Activated T-cell treated with anti-CD3 and anti-CD28 coated beads, Interleukin-2, amount 50 U/mL, for 4 hours (primary cell): Measurements from ENCODE around the gene CTU2. TPM values are rescaled to one million over a fixed set of nuclear protein-coding genes. Genes with fewer than 3 reads are reported as not detected.

Experiments
- ATAC-seq, 2 donors: fragments of 200-7000 bp; cut with Tn5 transposase; one replicate each; pipeline ENCODE4 v1.10.0; 2021
- DNase-seq: peaks from one replicate; pipeline ENCODE4 v3.0.0-alpha.2; 2020
- H3K27me3 Mint-ChIP-seq: one replicate; pipeline ENCODE4 v1.8.0; 2021; ENCODE audit warnings: low read depth, mixed read lengths
- H3K36me3 Mint-ChIP-seq: one replicate; pipeline ENCODE4 v1.8.0; 2022; ENCODE audit warnings: mixed read lengths; ENCODE audit not compliant: insufficient read depth
- H3K4me1 Mint-ChIP-seq: one replicate; pipeline ENCODE4 v1.8.0; 2021; ENCODE audit warnings: low read depth, mixed read lengths
- H3K4me3 Mint-ChIP-seq: one replicate; pipeline ENCODE4 v1.8.0; 2021; ENCODE audit warnings: mild to moderate bottlenecking, moderate library complexity, mixed read lengths
- H3K9me3 Mint-ChIP-seq: one replicate; pipeline ENCODE4 v1.8.0; 2021; ENCODE audit warnings: mixed read lengths
- total RNA-seq, 3 donors: library from RNA; stranded (reverse); gene quantifications; one replicate each; pipeline ENCODE4 v1.2.1, GENCODE V29; 2021

Gene CTU2
- total RNA-seq, 3 donors from 2014 or later: 96.8 to 129 (median 116) TPM

DNA sequence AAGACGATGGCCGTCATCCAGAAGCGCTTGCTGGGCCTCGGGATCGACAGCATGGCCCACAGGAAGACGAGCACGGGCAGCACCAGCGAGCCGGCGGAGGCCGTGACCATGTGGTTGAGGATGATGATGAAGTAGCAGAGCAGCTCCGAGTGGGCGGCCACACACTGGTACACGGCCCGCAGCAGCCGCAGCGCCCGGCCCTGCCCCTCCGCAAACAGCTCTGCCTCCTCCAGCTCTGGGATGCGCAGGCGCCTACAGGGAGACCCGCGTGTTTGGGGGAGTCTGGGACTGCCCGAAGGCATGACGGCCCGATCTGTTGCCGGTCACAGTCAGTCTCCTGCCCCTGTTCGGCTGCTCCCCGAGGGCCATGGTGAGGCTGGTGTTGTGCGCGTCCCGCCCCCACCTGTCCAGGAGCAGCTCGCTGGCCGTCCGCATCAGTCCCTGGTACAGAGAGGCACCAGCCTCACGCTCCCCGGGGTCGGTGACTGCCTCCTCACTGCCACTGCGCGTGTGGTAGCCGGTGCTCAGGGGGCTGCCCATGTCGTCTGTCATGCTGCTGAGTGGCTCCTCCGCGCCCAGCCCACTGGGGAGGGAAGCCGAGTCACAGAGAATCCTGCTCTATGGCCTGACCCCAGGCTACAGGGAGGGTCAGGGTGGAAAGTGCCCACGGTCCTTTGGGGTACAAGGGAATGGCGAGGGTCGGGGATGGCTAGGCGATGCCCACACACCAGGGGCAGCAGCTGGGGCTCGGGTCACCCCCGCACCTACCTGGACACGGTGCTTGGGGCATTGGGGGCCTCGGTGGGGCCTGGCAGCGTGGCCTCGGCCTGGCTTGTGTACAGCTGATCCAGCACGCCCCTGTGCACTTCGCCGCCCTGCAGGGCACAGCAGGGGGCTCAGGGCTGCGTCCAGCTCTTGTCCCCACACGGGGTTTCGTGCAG lies 15.8 kb downstream of the CTU2 start:
- Mint-ChIP-seq H3K4me3 (no peak overlapping the region), H3K36me3 (peaks cover 18% of the 10 kb centered on the region), H3K9me3 (no peaks in the 10 kb centered on the region), H3K27me3 (no peaks in the 10 kb centered on the region), H3K4me1 (no peaks in the 10 kb centered on the region)
- no peak for ATAC-seq
- DNase-seq: no peak

DNA sequence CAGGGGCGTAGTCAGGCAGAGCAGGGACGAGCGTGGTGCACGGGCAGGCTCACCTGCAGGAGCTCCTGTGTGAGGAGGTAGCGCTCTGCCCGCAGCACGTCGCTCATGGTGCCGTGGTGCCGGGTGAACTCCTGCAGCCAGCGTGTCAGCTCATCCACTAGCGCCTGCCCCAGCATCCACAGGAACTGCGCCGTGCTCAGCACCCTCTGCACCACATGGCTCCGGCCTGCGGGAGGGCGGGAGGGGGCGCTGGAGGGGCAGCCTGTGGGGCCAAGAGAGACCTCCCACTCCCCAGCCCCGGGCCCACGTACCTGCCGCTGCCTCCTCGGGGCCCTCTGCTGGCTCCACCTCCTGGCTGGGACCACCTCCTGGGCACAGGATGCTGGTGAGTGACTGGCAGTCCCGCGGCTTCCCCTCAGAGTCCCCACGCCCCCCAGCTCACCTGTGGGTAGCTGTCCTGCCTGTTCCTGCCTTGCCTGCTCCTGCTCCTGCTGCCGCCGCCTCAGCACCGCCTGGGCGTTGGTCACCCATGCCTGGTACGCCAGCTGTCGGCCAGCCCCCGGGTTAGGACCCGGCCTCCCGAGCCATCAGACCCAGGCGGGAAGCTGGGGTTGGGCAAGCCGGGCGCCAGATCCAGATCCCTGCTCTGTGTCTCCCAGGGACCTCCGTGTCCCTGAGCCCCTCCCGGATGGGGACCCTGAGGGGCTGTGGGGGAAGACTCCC lies 16.6 kb downstream of the CTU2 start:
- no peak overlapping the region for H3K4me3 Mint-ChIP-seq
- H3K9me3 Mint-ChIP-seq: no peaks in the 10 kb centered on the region
- no peak for DNase-seq
- peaks cover 14% of the 10 kb centered on the region for H3K36me3 Mint-ChIP-seq
- no peaks in the 10 kb centered on the region for H3K4me1 Mint-ChIP-seq
- no peaks in the 10 kb centered on the region for H3K27me3 Mint-ChIP-seq
- ATAC-seq: no peak

DNA sequence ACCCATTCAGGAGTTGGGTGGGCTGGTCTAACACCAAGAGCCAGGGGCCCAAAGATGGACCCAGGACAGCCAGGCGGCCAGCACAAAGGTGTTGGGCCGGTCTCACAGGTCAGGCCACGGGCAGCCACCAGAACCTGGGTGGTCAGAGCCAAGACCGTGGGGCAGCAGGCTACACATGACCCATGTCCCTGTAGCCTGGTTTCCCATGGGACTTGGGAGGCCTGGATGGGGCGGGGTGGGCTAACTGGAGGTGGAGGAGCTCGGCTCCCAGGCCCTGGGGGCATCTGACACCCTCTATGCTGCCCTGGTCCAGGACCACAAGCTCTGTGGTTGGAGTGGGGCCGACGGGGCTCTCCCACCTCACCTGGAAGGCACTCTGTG lies 17.2 kb downstream of the CTU2 start:
- H3K9me3 Mint-ChIP-seq: no peaks in the 10 kb centered on the region
- DNase-seq (no peak), ATAC-seq (no peak)
- no peaks in the 10 kb centered on the region for H3K4me1 Mint-ChIP-seq
- no peak overlapping the region for H3K4me3 Mint-ChIP-seq
- no peaks in the 10 kb centered on the region for H3K27me3 Mint-ChIP-seq
- H3K36me3 Mint-ChIP-seq: peaks cover 13% of the 10 kb centered on the region

DNA sequence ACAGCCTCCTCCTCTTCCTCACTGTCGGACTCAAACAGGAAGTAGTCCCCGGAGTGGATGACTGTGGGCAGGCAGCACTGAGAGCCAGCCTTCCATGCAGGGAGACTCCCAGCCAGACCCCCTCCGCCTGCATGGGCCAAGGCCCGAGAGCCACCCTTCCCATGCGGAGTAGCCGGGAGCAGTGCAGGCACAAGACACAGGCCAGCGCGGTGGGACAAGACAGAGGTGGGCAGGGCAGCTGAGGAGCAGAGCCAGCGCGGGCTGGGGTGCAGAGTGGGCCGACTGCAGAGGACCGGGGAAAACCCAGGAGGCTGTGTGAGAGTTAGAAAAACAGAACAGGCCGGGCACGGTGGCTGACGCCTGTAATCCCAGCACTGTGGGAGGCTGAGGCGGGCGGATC lies 17.6 kb downstream of the CTU2 start:
- Mint-ChIP-seq H3K27me3 (no peaks in the 10 kb centered on the region), H3K4me1 (no peaks in the 10 kb centered on the region), H3K4me3 (no peak overlapping the region), H3K9me3 (no peaks in the 10 kb centered on the region), H3K36me3 (peaks cover 13% of the 10 kb centered on the region)
- DNase-seq (no peak), ATAC-seq (no peak)

DNA sequence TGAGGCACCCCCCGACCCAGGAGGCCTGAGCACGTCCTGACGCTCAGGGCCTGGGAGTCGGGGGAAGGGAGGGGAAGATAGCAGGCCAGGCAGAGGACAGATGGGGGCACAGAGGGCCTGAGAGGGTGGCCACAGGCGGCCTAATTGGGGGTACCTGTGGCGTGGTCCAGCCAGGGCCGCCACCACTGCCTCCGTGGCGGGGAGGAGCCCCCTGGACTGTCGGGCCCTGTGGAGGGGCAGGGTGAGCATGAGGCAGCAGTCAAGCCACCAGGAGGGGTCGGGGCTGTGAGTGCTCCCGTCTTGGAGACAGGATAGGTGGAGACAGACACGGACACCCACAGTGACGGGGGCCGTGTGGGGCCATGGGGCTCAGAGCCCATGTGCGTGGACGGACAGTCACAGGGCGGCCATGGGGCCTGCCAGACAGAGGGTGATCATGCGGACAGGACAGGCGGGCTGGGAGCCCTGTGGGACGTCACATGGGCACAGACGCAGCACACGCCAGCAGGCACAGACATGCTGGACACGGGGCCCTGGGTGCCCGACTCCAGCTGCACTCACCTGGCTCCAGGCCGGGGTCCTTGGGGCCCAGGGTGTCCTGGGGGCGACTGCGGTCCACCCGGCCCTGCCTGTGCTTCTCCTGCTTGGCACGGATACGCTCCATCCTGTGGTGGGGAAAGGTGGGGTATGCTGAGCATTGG lies 18.7 kb downstream of the CTU2 start:
- no peaks in the 10 kb centered on the region for H3K27me3 Mint-ChIP-seq
- no peaks in the 10 kb centered on the region for H3K9me3 Mint-ChIP-seq
- H3K4me3 Mint-ChIP-seq: no peak overlapping the region
- ATAC-seq (no peak), DNase-seq (no peak)
- H3K4me1 Mint-ChIP-seq: no peaks in the 10 kb centered on the region
- peaks cover 11% of the 10 kb centered on the region for H3K36me3 Mint-ChIP-seq

DNA sequence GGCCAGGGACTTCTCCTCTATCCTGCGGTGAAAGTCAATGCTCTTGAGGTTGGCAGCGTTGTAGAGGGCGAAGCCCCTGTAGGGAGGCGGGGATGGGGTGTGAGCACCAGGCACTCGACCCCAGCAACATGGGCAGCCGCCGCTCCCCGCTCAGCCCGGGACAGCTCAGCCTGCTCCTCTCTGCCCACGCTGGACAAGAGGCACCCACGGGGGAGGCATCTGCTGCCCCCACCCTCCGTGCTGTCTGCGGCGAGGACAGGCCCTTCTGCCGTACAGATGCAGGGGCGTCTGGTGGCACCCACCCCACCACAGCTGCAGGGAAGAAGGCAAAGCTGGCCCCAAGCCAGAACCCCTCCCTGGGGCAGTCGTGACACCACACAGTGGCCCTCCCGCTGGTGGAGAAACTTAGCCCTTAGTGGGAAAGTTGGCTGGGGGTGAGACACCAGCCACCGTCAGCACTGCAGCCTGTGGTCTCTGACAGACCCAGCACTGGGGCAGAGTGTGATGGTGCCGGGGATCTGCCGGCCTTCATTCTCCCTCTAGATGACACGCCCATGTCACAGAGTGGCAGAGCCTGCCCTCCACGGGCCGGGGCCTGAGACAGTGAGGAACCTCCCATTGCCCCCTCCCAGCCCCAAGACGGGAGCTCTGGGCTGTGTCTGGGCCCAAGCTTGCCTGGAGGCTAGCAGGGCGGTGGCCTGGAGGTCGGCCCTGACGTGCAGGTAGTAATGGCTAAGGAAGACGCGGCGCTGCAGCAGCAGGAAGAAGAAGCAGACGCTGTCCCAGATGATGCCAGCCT lies 19.5 kb downstream of the CTU2 start:
- no peak overlapping the region for H3K4me3 Mint-ChIP-seq
- no peak for ATAC-seq
- H3K9me3 Mint-ChIP-seq: no peaks in the 10 kb centered on the region
- no peaks in the 10 kb centered on the region for H3K4me1 Mint-ChIP-seq
- H3K36me3 Mint-ChIP-seq: peaks cover 9% of the 10 kb centered on the region
- no peaks in the 10 kb centered on the region for H3K27me3 Mint-ChIP-seq
- DNase-seq: no peak

DNA sequence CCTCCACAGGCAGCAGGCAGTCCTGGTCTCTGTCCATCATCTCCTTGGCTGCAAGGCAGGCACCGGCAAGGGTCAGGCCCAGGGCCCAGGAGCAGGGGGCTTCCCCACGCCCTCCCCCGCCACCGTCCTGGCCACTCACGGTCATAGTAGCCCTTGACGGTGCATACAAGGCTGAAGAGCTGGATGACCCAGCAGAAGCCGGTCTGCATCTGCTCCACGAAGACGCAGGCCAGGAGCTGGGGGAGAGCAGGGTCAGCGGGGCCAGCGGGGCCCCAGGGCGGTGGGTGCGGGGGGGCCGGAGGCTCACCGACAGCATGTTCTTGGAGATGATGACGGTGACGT lies 20.1 kb downstream of the CTU2 start:
- no peaks in the 10 kb centered on the region for H3K9me3 Mint-ChIP-seq
- H3K36me3 Mint-ChIP-seq: peaks cover 11% of the 10 kb centered on the region
- no peaks in the 10 kb centered on the region for H3K4me1 Mint-ChIP-seq
- H3K4me3 Mint-ChIP-seq: no peak overlapping the region
- no peak for ATAC-seq
- no peak for DNase-seq
- H3K27me3 Mint-ChIP-seq: no peaks in the 10 kb centered on the region

DNA sequence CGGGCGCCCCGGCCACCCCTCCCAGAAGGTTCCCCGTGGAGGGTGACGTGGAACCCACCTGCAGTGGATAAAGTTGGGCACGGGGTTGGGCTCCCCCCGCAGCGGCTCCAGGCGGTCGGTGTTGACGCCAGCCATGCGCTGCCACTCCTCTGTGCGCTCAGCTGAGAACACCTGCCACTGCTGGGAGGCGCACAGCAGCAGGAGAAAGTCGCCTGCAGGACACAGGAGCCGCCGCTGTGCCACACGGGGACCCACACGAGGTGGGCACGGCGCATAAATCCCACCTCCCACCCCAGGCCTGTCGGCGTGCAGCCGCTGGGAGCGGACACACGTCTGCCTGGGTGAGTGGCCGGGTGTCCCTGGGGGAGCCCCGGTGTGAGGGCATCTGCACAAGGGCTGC lies 20.7 kb downstream of the CTU2 start:
- Mint-ChIP-seq H3K27me3 (no peaks in the 10 kb centered on the region), H3K36me3 (peaks cover 9% of the 10 kb centered on the region), H3K4me1 (no peaks in the 10 kb centered on the region), H3K4me3 (no peak overlapping the region), H3K9me3 (no peaks in the 10 kb centered on the region)
- DNase-seq (no peak), ATAC-seq (no peak)

DNA sequence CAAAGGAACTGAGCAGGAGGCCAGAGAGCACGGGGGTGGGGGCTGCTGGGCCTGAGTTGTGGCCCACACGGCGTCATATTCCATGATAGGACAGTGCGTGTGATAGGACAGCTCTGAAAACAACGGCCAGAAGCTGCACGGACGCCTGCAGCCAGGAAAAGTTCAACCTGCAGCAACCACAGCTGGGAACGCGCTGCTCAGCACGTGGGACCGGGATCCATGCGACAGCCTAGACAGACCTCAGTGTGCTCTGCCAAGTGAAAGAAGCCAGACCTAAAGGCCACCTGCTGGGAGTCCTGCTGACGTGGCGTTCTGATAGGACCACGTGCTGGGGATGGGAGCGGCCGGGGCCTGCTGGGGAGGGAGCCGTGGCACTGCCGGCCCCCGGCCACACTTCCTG lies 21.6 kb downstream of the CTU2 start:
- no peaks in the 10 kb centered on the region for H3K27me3 Mint-ChIP-seq
- H3K4me1 Mint-ChIP-seq: no peaks in the 10 kb centered on the region
- peaks cover 8% of the 10 kb centered on the region for H3K36me3 Mint-ChIP-seq
- no peaks in the 10 kb centered on the region for H3K9me3 Mint-ChIP-seq
- DNase-seq: no peak
- H3K4me3 Mint-ChIP-seq: no peak overlapping the region
- ATAC-seq: no peak

DNA sequence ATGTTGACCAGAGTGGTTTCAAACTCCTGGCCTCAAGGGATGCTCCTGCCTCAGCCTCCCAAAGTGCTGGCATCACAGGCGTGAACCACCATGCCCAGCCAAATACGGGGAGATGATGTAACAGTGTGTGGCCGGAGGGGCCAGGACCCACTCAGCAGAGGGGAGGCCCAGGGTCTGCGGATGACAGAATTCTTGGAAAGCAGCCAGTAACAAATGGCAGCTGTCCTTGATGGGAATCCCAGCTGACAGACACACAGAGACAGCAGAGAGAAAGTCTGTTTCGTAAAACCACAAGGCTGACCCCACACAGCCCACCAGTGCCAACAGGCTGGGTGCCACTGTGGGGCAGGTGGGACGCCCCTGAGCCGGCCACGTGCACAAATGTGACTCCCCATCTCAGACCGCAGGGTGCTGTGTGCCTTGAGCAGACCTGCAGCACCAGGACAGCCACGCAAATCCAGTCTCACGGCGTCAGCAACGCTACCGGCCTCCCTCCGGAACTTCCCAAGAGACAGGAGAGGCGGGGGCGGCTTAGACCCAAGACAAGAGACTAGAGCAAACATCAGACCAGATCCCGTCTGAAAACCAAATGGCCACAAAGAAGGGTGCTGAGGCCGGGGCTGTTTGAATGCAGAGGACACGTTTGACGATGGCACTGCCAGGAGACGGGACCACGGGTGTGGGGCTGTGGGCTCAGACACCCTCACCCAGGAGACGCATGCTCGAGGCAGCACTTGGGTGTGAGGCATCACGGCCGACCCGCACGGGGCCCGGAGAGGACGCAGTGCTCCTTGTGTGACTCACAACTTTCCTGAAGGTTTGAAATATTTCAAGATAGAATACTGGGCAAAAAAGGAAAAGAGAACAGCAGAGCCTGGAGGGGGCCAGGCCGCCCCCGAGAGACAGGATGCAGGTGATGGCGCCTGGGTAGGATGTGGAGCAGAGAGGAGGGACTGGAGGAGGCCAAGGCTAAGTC lies 24.6 kb downstream of the CTU2 start:
- Mint-ChIP-seq H3K4me1 (no peaks in the 10 kb centered on the region), H3K36me3 (peaks cover 10% of the 10 kb centered on the region), H3K4me3 (no peak overlapping the region), H3K9me3 (no peaks in the 10 kb centered on the region), H3K27me3 (no peaks in the 10 kb centered on the region)
- ATAC-seq (no peak), DNase-seq (no peak)

DNA sequence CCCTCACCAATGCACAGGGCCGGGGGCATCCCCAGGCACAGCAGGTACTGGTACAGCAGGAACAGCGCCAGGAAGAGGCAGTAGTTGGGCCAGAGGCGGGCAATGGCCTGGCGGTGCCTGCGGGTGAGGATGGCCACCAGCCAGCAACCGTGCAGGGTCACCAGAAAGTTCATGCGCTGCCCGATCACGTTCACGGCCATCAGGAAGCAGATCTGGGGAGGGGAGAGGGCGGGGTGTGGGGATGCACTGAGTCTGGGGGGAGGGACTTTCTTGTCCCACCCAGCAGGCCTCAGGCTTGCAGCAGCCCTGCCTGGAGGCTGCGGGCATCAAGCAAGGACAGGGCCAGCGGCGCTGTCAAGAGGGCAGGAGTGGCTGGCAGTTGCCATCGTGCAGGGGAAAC lies 25.4 kb downstream of the CTU2 start:
- Mint-ChIP-seq H3K4me1 (no peaks in the 10 kb centered on the region), H3K27me3 (no peaks in the 10 kb centered on the region), H3K9me3 (no peaks in the 10 kb centered on the region), H3K4me3 (no peak overlapping the region), H3K36me3 (peaks cover 10% of the 10 kb centered on the region)
- no peak for DNase-seq
- ATAC-seq: no peak

DNA sequence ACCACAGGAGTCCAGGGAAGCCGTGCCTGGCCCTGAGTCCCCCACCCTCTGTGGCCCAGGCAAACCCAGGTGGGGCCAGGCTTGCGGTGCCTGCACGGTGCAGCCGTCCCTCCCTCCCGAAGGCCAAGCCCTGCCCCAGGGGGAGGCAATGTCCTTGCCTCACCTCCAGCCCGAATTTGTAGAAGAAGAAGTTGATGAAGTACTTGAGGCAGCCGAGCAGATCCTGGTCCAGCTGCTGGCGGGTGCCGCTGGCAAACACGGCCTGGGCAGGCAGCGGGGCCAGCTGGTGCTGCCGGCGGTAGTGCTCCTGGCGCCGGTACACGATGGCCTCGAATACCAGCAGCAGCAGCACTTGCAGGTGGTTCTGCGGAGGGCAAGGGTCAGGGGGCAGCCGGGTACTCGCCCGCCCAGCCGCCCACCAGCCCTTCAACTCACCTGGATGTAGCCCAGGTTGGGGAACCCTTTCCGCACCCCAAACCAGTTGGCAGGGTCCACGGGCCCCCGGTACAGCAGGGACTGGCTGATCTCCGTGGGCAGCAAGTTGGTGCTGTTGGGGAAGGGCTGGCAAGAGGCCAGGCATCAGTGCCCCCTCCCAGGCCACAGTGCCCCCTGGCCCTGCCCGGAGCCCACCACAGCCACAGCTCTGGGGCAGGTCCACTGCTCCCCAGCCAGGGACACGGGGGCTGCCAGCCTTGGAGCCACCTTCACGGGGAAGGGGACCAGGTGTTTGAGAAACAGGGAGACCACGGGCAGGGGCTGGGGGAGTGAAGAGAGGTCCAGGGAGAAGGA lies 26.1 kb downstream of the CTU2 start:
- Mint-ChIP-seq H3K4me1 (no peaks in the 10 kb centered on the region), H3K4me3 (no peak overlapping the region), H3K36me3 (peaks cover 10% of the 10 kb centered on the region), H3K27me3 (no peaks in the 10 kb centered on the region), H3K9me3 (no peaks in the 10 kb centered on the region)
- ATAC-seq (no peak), DNase-seq (no peak)

DNA sequence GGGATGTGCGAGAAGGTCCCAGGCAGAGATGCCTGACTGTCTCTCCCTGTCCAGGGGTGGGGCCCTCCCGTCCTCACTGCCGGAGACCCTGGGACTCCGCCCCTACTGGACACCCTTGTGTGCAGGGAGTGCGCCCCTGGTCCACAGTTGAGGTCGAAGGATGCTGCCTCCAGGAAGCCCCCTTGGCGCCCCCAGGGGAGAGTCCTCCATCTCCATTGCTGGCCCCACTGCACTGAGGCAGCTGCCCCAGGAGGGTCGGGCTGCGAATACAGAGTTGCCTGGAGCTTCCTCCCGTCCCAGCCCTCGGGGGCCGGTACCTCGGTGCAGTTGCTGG lies 26.6 kb downstream of the CTU2 start:
- peaks cover 10% of the 10 kb centered on the region for H3K36me3 Mint-ChIP-seq
- H3K4me1 Mint-ChIP-seq: no peaks in the 10 kb centered on the region
- ATAC-seq (no peak), DNase-seq (no peak)
- H3K9me3 Mint-ChIP-seq: no peaks in the 10 kb centered on the region
- no peaks in the 10 kb centered on the region for H3K27me3 Mint-ChIP-seq
- H3K4me3 Mint-ChIP-seq: no peak overlapping the region
